ENCODE results near the gene MOSPD3. TPM values are rescaled to one million over a fixed set of nuclear protein-coding genes. Genes with fewer than 3 reads are reported as not detected.

Gene MOSPD3
- total RNA-seq, 1 donor from 2014 or later, result 21.2 TPM

- DNase-seq (ENCODE audit: extremely low read depth, low read depth, low spot score), result no peak
These were observed 9.2 kb downstream of the MOSPD3 start for GRCh38 chr7:100621554-100621953.

GRCh38 chr7:100623951-100624824 lies 11.8 kb downstream of the MOSPD3 start:
- no peak for DNase-seq (ENCODE audit: extremely low read depth, low read depth, low spot score)

DNA sequence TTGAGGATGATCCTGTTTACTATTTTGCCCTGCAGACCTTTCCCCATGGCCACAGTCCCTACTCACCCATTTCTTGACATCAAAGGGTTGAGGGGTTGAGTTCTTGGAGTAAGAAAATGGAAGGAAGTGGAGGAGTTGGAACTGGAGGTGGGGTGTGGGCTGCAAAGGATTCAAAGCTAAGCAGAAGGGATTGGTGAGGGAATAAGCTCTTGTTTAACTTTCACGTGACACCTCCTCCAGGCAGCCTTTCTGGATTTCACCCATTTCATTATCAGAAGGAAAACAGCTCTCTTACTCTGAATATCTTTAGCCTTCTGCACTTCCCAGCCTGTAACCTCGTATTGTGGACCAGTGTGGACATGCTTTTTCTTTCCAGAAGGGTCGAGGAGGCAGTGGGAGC lies 13.7 kb downstream of the MOSPD3 start:
- no peak for DNase-seq (ENCODE audit: extremely low read depth, low read depth, low spot score)

- no peak for DNase-seq (ENCODE audit: extremely low read depth, low read depth, low spot score)
These were observed 14.3 kb downstream of the MOSPD3 start for GRCh38 chr7:100626530-100627237.

DNA sequence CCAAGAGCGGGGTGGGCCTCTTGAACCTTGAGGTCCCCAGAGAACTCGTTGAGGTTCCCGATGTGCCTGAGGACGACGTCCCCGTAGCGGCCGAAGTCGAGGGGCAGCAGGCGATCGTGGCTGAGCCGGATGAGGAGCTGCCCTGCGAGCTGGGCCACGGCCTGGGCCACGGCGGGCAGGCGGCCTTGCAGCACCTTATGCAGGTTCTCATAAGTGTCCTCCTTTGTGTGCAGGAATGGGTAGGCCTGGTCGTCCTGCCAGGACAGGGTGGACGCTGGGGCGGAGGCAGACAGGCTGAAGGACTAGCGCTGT lies 14.9 kb downstream of the MOSPD3 start:
- DNase-seq (ENCODE audit: extremely low read depth, low read depth, low spot score), result no peak

DNA sequence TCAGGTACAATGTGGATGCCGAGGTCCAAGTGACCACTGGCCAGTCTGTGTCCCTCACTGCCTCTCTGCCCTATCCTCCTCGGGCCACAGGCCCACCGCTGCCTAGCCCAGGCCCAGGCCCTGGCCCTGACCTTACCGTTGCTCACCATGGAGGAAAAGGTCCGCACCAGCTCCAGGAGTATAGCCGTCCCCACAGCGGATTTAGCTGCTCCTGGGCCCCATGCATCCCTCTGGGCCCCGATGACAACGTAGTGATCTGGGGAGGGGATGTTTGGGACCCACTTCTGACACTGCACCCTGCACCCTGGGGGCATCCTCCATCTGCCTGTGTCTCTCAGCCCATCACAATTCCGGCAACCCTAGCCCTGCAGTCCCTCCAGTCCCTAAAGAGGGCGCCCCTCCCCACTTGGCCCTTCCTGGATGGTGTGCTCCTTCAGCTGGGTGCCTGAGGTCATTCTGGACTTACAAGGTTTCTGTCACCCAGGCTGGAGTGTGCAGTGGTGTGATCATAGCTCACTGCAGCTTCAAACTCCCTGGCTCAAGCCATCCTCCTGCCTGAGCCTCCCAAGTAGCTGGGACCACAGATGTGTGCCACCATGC lies 16.9 kb downstream of the MOSPD3 start:
- no peak for DNase-seq (ENCODE audit: extremely low read depth, low read depth, low spot score)

GRCh38 chr7:100630066-100630465 lies 17.7 kb downstream of the MOSPD3 start:
- no peak for DNase-seq (ENCODE audit: extremely low read depth, low read depth, low spot score)

DNA sequence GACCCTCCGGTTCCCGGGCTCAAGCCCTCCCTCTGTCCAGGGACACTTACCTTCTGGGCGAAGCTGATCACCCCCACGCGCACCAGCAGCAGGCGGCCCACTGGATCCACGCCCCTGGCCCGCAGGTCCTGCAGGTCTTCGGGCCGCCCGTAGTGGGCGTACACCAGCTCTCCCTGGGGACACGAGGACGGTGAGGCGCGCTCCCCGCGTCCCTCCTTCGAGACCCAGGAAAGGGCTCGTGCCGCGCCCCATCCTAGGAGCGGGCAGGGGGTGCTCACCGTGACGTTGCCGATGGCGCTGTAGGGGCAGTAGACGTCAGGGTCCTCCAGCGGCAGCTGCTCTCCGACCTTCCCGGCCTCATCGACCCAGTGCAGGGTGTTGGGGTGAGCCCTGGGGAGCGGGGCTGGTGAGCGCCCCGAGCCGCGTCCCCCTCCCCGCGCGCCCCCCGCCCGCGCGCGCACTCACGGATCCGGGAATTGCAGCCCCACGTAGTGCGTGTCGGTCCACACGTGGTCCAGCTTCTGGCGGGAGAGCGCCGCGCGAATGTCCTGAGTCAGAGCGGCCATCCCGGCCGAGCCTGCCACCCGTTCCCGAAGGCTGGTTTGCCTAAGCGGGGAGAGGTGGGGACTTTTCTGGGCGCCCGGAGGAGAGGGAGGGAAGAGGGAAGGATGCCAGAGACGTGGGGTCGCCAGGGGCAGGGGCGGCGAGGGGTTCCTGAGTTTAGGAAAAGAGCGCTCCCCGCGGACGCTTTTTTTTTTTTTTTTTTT lies 20.8 kb downstream of the MOSPD3 start:
- no peak for DNase-seq (ENCODE audit: extremely low read depth, low read depth, low spot score)

- DNase-seq (ENCODE audit: extremely low read depth, low read depth, low spot score), result no peak
These were observed 27.7 kb downstream of the MOSPD3 start for GRCh38 chr7:100639995-100640516.

- DNase-seq (ENCODE audit: extremely low read depth, low read depth, low spot score), result no peak
These were observed 28.4 kb downstream of the MOSPD3 start for GRCh38 chr7:100640517-100641440.

- DNase-seq (ENCODE audit: extremely low read depth, low read depth, low spot score), result no peak
These were observed 29.1 kb downstream of the MOSPD3 start, which contains the start of gene TFR2 for GRCh38 chr7:100641463-100641859. Gene TFR2, minus strand, starts transcription at chr7:100641552. Its CDS starts 43 bp downstream, at chr7:100641509.

DNA sequence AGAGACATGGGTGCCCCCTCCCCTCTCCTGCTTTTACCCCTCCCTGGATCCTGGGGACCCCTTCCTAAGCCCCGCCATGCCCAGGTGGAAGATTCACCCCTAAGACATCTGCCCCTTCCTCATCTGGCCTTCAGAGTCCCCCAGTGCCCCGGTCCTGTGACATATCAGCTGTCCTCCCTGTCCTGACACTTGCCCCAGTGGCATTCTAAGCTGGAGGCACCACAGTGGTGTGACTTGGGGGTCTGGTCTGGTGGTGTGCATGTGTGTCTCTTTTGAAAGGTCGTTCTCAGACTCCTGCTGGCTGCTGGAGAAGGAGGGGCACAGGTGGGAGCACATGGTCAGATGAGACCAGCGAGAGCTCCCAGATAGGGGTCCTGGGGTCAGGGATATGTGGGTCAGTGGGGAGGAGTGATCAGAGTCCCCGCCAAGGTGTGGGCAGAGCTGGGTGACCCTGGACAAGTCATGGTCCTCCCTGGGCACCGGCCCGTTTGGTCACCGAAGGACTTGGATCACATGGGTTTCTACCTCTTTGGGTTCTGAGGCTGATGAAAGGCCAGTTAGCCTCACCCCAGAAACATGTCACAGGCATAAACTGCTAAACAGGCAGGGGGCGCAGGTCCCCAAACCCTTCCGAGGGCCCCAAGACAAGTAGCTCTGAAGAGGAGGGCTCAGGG lies 29.7 kb downstream of the MOSPD3 start:
- no peak for DNase-seq (ENCODE audit: extremely low read depth, low read depth, low spot score)

GRCh38 chr7:100642534-100642907 lies 30.2 kb downstream of the MOSPD3 start:
- DNase-seq (ENCODE audit: extremely low read depth, low read depth, low spot score), result no peak

DNA sequence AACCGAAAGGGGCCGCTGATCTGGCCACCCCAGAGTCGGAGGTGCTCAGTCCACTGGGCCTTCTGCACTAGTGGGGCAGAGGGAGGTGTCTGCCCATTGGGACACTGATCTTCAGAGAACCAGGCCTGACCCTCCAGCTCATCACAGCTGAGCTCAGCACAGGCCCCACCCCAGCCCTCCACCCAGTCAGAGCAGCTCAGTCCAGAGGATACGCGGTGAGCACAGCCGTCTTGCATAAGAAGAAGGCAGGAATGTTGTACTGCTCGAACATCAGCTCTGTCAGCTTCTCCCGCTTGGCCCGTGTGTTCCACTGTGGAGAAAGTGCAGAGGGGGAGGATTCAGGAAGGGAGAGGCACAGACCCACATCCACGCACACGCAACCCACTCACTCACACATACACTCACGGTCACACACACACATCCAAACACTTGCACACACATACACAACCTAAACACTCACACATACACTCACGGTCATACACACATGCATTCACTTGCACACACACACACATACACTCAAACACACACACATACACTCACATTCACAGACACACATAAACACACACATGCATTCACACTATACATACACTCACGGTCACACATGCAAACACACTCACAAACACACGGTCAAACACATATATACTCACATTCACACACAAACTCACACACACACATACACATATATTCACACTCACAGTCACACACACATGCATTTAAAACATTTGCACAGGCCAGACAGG lies 37.7 kb downstream of the MOSPD3 start:
- no peak for DNase-seq (ENCODE audit: extremely low read depth, low read depth, low spot score)

DNA sequence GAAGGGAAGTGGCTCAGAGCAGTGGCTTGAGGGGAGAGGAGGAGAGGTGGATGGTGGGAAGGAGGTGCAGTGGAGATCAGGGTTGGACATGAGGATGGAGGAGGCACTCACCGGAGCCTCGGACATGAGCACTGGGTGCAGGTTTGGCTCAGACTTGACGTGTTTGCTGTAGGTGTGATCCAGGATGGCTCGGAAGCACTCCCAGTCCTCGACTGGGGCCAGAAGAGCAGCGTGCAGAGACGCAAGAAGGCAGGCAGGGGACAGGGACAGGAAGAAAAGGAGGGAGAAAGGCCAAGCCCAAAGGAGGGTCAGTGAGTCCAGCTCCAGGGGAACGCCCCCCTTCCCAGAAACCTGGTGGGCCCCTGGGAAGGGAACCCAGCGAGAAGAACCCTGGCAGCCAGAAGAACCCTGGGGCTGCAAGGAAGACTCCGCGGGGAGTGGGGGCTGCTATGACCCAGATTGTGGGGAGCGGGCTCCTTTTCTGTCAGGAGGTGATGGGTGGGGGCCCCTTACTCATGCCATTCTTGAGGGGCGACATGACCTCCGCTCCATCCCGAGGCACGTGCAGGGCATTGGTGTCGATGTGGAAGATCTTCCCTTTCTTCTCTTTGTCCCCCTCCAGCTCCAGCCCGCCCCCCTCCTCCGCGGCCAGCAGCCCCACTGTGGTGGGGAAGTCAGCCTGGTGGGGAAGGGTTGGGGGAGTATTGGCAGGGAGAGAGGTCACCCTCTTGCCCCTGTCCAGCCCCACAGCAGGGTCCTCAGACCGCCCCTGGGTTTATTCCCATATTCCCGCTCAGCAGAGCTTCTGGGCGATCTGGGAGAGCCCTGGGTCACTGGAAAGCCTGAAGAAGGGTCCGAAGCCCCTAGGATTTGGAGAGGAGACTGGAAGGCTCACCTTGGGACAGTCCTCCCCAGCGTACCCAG lies 42.8 kb downstream of the MOSPD3 start:
- DNase-seq (ENCODE audit: extremely low read depth, low read depth, low spot score), result no peak

- no peak for DNase-seq (ENCODE audit: extremely low read depth, low read depth, low spot score)
These were observed 43.8 kb downstream of the MOSPD3 start, which contains the start of gene ACTL6B for GRCh38 chr7:100655908-100656674. Gene ACTL6B, minus strand, starts transcription at chr7:100656448. Its CDS starts 94 bp downstream, at chr7:100656354.

All from glomerular endothelial cell (primary cell).